IMR-90 (cell line): ENCODE measurements around the gene BTD. TPM values are rescaled to one million over a fixed set of nuclear protein-coding genes. Genes with fewer than 3 reads are reported as not detected.

ENCODE experiments used
- ATAC-seq: fragments of 200-7000 bp; cut with Tn5 transposase; 2 replicates; pipeline ENCODE4 v1.9.1; 2020; ENCODE audit warnings: low read depth, mild to moderate bottlenecking, moderate library complexity
- BruUV-seq: library from RNA; stranded (reverse); fragments of 400-500 nt; replicated peaks from 2 replicates; lab custom pipeline; 2021; lab: Mats Ljungman, UMichigan
- CTCF ChIA-PET: fragments of 300-600 bp; formaldehyde crosslinking; extraction: SDS; loops from one replicate; lab custom pipeline; 2021; ENCODE audit warnings: antibody characterized with exemption; lab: Yijun Ruan, JAX
- POLR2A ChIA-PET: fragments of 300-600 bp; sonication (Branson Sonifier 250); formaldehyde crosslinking; loops from one replicate; lab custom pipeline; 2022; ENCODE audit warnings: antibody characterized with exemption; ENCODE audit not compliant: unreplicated experiment; lab: Charles Lee
- DNase-seq: peaks from one replicate; pipeline ENCODE4 v3.0.0; 2013
- H2AFZ ChIP-seq: replicated peaks from 2 replicates; pipeline ENCODE3; 2013; ENCODE audit warnings: low read length, mild to moderate bottlenecking; ENCODE audit not compliant: poor library complexity
- H2AK5ac ChIP-seq: 2 replicates; pipeline ENCODE4 v1.6.1; 2013; ENCODE audit warnings: low read depth, low read length, inconsistent platforms
- H2AK9ac ChIP-seq: replicated peaks from 2 replicates; pipeline ENCODE3; 2013; ENCODE audit warnings: mild to moderate bottlenecking, low read depth, low read length, moderate library complexity; ENCODE audit not compliant: poor library complexity
- H2BK120ac ChIP-seq: 2 replicates; pipeline ENCODE4 v1.6.1; 2013; ENCODE audit warnings: low read depth, low read length, inconsistent platforms
- H2BK15ac ChIP-seq: 3 replicates; pipeline ENCODE4 v1.6.1; 2013; ENCODE audit warnings: low read depth, low read length, inconsistent platforms
- H2BK20ac ChIP-seq: 2 replicates; pipeline ENCODE4 v1.6.1; 2013; ENCODE audit warnings: low read depth, mild to moderate bottlenecking, inconsistent platforms, low read length, moderate library complexity
- H2BK5ac ChIP-seq: 2 replicates; pipeline ENCODE4 v1.6.1; 2013; ENCODE audit warnings: mild to moderate bottlenecking, low read depth, low read length, inconsistent platforms; ENCODE audit not compliant: poor library complexity, severe bottlenecking
- H3K14ac ChIP-seq: replicated peaks from 2 replicates; pipeline ENCODE4 v1.6.1; 2013; ENCODE audit warnings: low read depth, low read length, inconsistent platforms
- H3K18ac ChIP-seq: 2 replicates; pipeline ENCODE4 v1.6.1; 2013; ENCODE audit warnings: low read depth, low read length, control low read depth
- H3K23ac ChIP-seq: 2 replicates; pipeline ENCODE4 v1.6.1; 2013; ENCODE audit warnings: low read depth, low read length, inconsistent platforms
- H3K27ac ChIP-seq: 2 replicates; pipeline ENCODE4 v1.5.1; 2013; ENCODE audit warnings: mild to moderate bottlenecking, control low read depth, low read length; ENCODE audit not compliant: insufficient read depth
- H3K27me3 ChIP-seq: 2 replicates; pipeline ENCODE4 v1.6.1; 2013; ENCODE audit warnings: low read length; ENCODE audit not compliant: control insufficient read depth, insufficient read depth
- H3K36me3 ChIP-seq: 2 replicates; pipeline ENCODE4 v1.6.1; 2013; ENCODE audit warnings: low read length, mixed read lengths; ENCODE audit not compliant: control insufficient read depth, insufficient read depth
- H3K4ac ChIP-seq: 2 replicates; pipeline ENCODE4 v1.6.1; 2013; ENCODE audit warnings: low read depth, low read length, inconsistent platforms
- H3K4me1 ChIP-seq: 2 replicates; pipeline ENCODE4 v1.6.1; 2013; ENCODE audit warnings: low read length, mixed read lengths; ENCODE audit not compliant: control insufficient read depth, insufficient read depth
- H3K4me2 ChIP-seq: 2 replicates; pipeline ENCODE4 v1.6.1; 2013; ENCODE audit warnings: low read depth, mild to moderate bottlenecking, control low read depth, low read length, moderate library complexity
- H3K4me3 ChIP-seq: 2 replicates; pipeline ENCODE4 v1.5.1; 2013; ENCODE audit warnings: low read depth, mild to moderate bottlenecking, control low read depth, low read length, moderate library complexity; ENCODE audit not compliant: insufficient read depth
- H3K56ac ChIP-seq: 2 replicates; pipeline ENCODE4 v1.6.1; 2013; ENCODE audit warnings: low read length, inconsistent platforms; ENCODE audit not compliant: insufficient read depth; ENCODE audit errors: extremely low read depth
- H3K79me1 ChIP-seq, 2 experiments: 2 replicates each; pipeline ENCODE4 v1.6.1; 2013; ENCODE audit warnings: low read length in 2 of 2, inconsistent platforms in 1 of 2, low read depth in 1 of 2
- H3K9ac ChIP-seq: 2 replicates; pipeline ENCODE4 v1.6.1; 2013; ENCODE audit warnings: low read depth, low read length, control low read depth
- H3K9me1 ChIP-seq: 2 replicates; pipeline ENCODE4 v1.6.1; 2013; ENCODE audit warnings: low read length, inconsistent platforms; ENCODE audit not compliant: insufficient read depth
- H3K9me3 ChIP-seq: 2 replicates; pipeline ENCODE4 v1.6.1; 2013; ENCODE audit warnings: low read length; ENCODE audit not compliant: control insufficient read depth, insufficient read depth
- H4K20me1 ChIP-seq: 2 replicates; pipeline ENCODE4 v1.6.1; 2013; ENCODE audit warnings: low read length, inconsistent platforms; ENCODE audit not compliant: insufficient read depth
- H4K5ac ChIP-seq: 2 replicates; pipeline ENCODE4 v1.6.1; 2013; ENCODE audit warnings: mild to moderate bottlenecking, low read depth, low read length, control low read depth
- H4K8ac ChIP-seq, 2 experiments: 2 replicates each; pipeline ENCODE4 v1.6.1; 2013; ENCODE audit warnings: low read depth in 2 of 2, low read length in 2 of 2, control low read depth in 1 of 2, inconsistent platforms in 1 of 2
- H4K91ac ChIP-seq: 2 replicates; pipeline ENCODE4 v1.6.1; 2013; ENCODE audit warnings: low read depth, low read length, inconsistent platforms; ENCODE audit not compliant: insufficient read depth
- CEBPB ChIP-seq: IDR thresholded peaks from 2 replicates; pipeline ENCODE4 v1.6.1; 2012; ENCODE audit warnings: low read depth, low read length, improper control_type of control experiment
- MXI1 ChIP-seq: IDR thresholded peaks from 2 replicates; pipeline ENCODE4 v1.6.1; 2012; ENCODE audit warnings: low read depth, mild to moderate bottlenecking, low read length, moderate library complexity, borderline replicate concordance
- RAD21 ChIP-seq: IDR thresholded peaks from 2 replicates; pipeline ENCODE4 v1.6.1; 2012; ENCODE audit warnings: low read length, improper control_type of control experiment
- RFX5 ChIP-seq: IDR thresholded peaks from 2 replicates; pipeline ENCODE4 v1.8.0; 2012; ENCODE audit warnings: low read depth, mild to moderate bottlenecking, low read length, moderate library complexity
- WGBS, 2 experiments: methylation state at CpG; one replicate each; pipeline versions ENCODE4 v1.1.5 to v1.1.7; 2013; ENCODE audit warnings: missing lambda C conversion rate in 2 of 2; ENCODE audit not compliant: insufficient read length in 1 of 2; ENCODE audit errors: extremely low coverage in 2 of 2; 5-methylcytosine and 5-hydroxymethylcytosine counted together
- dilution Hi-C: fragments of 300-500 bp; cut with HindIII; formaldehyde crosslinking; loops from one replicate; pipeline ENCODE4 v1.14.3; 2018; ENCODE audit warnings: low sequenced_read_pairs; ENCODE audit not compliant: unreplicated experiment
- in situ Hi-C: fragments of 300-500 bp; cut with MboI; formaldehyde crosslinking; loops from 3 replicates; pipeline ENCODE4 v1.14.3; 2019; ENCODE audit warnings: low sequenced_read_pairs, inconsistent platforms, mixed read lengths
- intact Hi-C: fragments of 100-400 bp; cut with micrococcal nuclease; formaldehyde crosslinking; loops from 2 replicates; pipeline ENCODE4 v1.10.0; 2022
- polyA plus RNA-seq, 3 experiments: library from polyadenylated mRNA; depleted of rRNA; stranded (reverse); fragments of >200 nt; gene quantifications; 2 replicates each; pipeline ENCODE4 v1.2.3, GENCODE V29; 2012; ENCODE audit warnings: low replicate concordance in 1 of 3
- total RNA-seq: library from RNA; depleted of rRNA; stranded (reverse); fragments of >200 nt; gene quantifications from 2 replicates; pipeline ENCODE4 v1.2.3, GENCODE V29; 2012

Gene BTD
- total and polyA plus RNA-seq, 2 of the 4 experiments (the other 2 are of a cell fraction) = 14.8 to 21.1 TPM

- Histone ChIP-seq H2BK20ac (no peak overlapping the region), H3K9ac (peak overlapping the region; percentile 79), H3K79me1 (peaks cover 19 to 33% of the 10 kb centered on the region in 2 experiments), H3K36me3 (peaks cover 2% of the 10 kb centered on the region; the same call in 1 of the 2 replicates), H2BK5ac (peak overlapping the region; percentile 75), H3K4me1 (peaks cover 2% of the 10 kb centered on the region; the same call in 1 of the 2 replicates), H2AK5ac (peak overlapping the region; percentile 13; the same call in 1 of the 2 replicates), H2BK15ac (no peak overlapping the region; the same call in 2 of the 3 replicates), H3K9me1 (peaks cover 6% of the 10 kb centered on the region), H2BK120ac (peak overlapping the region; percentile 61; the same call in 1 of the 2 replicates), H3K27ac (peak overlapping the region; percentile 55), H4K91ac (peak overlapping the region; percentile 70; the same call in 1 of the 2 replicates), H3K27me3 (no peaks in the 10 kb centered on the region), H3K9me3 (no peaks in the 10 kb centered on the region), H3K4me3 (peak overlapping the region; percentile 66), H4K20me1 (no peaks in the 10 kb centered on the region), H2AFZ (peak overlapping the region; percentile 98), H3K18ac (peak overlapping the region; percentile 22; the same call in 1 of the 2 replicates), H2AK9ac (peak overlapping the region; percentile 89), H3K14ac (peak overlapping the region; percentile 84), H4K8ac (peak overlapping the region; percentile 19 to 93), H4K5ac (peak overlapping the region; percentile 60), H3K23ac (peak overlapping the region; percentile 94), H3K4ac (peak overlapping the region; percentile 86), H3K4me2 (peak overlapping the region; percentile 95), H3K56ac (peak overlapping the region; percentile 71)
- intact Hi-C loops = loop anchor here (1.0 kb wide), 1 partner anchor 45 kb away; no protein-coding TSS in a partner anchor
- in situ Hi-C loops = no loop called here
- DNase-seq (peak; percentile 12), ATAC-seq (peak; percentile 18)
- dilution Hi-C loops = no loop called here
- ChIA-PET POLR2A (interaction anchor here (0.5 kb wide), 1 partner anchor 222 kb away, joined by 3 read pairs; no protein-coding TSS in a partner anchor), CTCF (no interaction called here)
- TF ChIP-seq CEBPB (no peak), MXI1 (no peak), RAD21 (0 out of 2 replicates have a peak, but pooled peaks have one; percentile 0), RFX5 (no peak)
- no TSS peak for BruUV-seq
- 0% methylated on average over 4 of the region's 19 CpGs; no CpG with 5 or more reads in 1 of the 2 experiments for WGBS, 2 experiments
Measured at GRCh38 chr3:15601046-15601398, 523 bp upstream of the BTD start.
